GM18909 (cell line): Measurements from ENCODE around the gene PRKAG2.
"Not testable (repeated sequence)": the region's sequence is repeated elsewhere in the genome, so short reads cannot be mapped to it uniquely, and the experiment has no call there.

Experiments
- ATAC-seq: cut with Tn5 transposase; IDR thresholded peaks from one replicate; pipeline ENCODE4 v1.9.1; 2021; ENCODE audit warnings: mild to moderate bottlenecking; ENCODE audit not compliant: unreplicated experiment, poor library complexity

PRKAG2 gene

GRCh38 chr7:151794508-151795167 is 82.3 kb downstream of the PRKAG2 start:
- ATAC-seq, result no peak

GRCh38 chr7:151793991-151794507 is 82.9 kb downstream of the PRKAG2 start:
- no peak for ATAC-seq

- ATAC-seq, result no peak
Measured at GRCh38 chr7:151793531-151793951, 83.4 kb downstream of the PRKAG2 start.

- ATAC-seq, result no peak
Measured at GRCh38 chr7:151792636-151793035, 84.3 kb downstream of the PRKAG2 start.

GRCh38 chr7:151792086-151792485 is 84.8 kb downstream of the PRKAG2 start:
- no peak for ATAC-seq

- no peak for ATAC-seq
Measured at GRCh38 chr7:151790830-151791620, 85.9 kb downstream of the PRKAG2 start.

- no peak for ATAC-seq
Measured at GRCh38 chr7:151790095-151790829, 86.7 kb downstream of the PRKAG2 start.

- no peak for ATAC-seq
Measured at GRCh38 chr7:151789380-151789947, 87.5 kb downstream of the PRKAG2 start.

GRCh38 chr7:151787348-151787747 is 89.6 kb downstream of the PRKAG2 start:
- no peak for ATAC-seq

GRCh38 chr7:151786936-151787335 is 90.0 kb downstream of the PRKAG2 start:
- ATAC-seq, result no peak

GRCh38 chr7:151786241-151786640 is 90.7 kb downstream of the PRKAG2 start:
- no peak for ATAC-seq

GRCh38 chr7:151785681-151785965 is 91.3 kb downstream of the PRKAG2 start:
- ATAC-seq, result no peak

GRCh38 chr7:151784853-151785680 is 91.8 kb downstream of the PRKAG2 start:
- no peak for ATAC-seq

GRCh38 chr7:151783958-151784575 is 92.8 kb downstream of the PRKAG2 start:
- ATAC-seq, result no peak

GRCh38 chr7:151782598-151783448 is 94.1 kb downstream of the PRKAG2 start:
- peak; percentile 87 for ATAC-seq

GRCh38 chr7:151782256-151782597 is 94.7 kb downstream of the PRKAG2 start:
- not testable (repeated sequence) for ATAC-seq

- no peak for ATAC-seq
Measured at GRCh38 chr7:151781161-151781845, 95.6 kb downstream of the PRKAG2 start.

GRCh38 chr7:151780631-151781030 is 96.3 kb downstream of the PRKAG2 start:
- ATAC-seq, result no peak
